Right atrium auricular region (tissue), 2 donors: ENCODE data around the gene SHLD1. TPM values are rescaled to one million over a fixed set of nuclear protein-coding genes. Genes with fewer than 3 reads are reported as not detected.

Experiments used
- DNase-seq: peaks from one replicate; pipeline ENCODE4 v3.0.0-alpha.2; 2019; ENCODE audit warnings: low spot score
- H3K27ac ChIP-seq, 2 donors: fragments of 200-600 bp; sonication (generic); 1 replicate in 1 of 2; 2 replicates in 1 of 2; pipeline ENCODE4 v1.5.1; 2016 to 2019
- H3K27me3 ChIP-seq, 2 donors: fragments of 200-600 bp; sonication (generic); one replicate each; pipeline versions ENCODE4 v1.5.1 to v1.6.0; 2017 to 2019
- H3K36me3 ChIP-seq: fragments of 200-600 bp; sonication (generic); one replicate; pipeline ENCODE4 v1.5.1; 2016
- H3K4me1 ChIP-seq, 2 donors: fragments of 200-600 bp; sonication (generic); one replicate each; pipeline versions ENCODE4 v1.5.1 to v1.6.0; 2017 to 2019
- H3K4me3 ChIP-seq, 2 donors: fragments of 200-600 bp; sonication (generic); 1 replicate in 1 of 2; 2 replicates in 1 of 2; pipeline ENCODE4 v1.5.1; 2017 to 2019; ENCODE audit warnings: mild to moderate bottlenecking in 1 of 2, moderate library complexity in 1 of 2
- H3K9me3 ChIP-seq, 2 donors: fragments of 200-600 bp; sonication (generic); one replicate each; pipeline ENCODE4 v1.5.1; 2019
- total RNA-seq, 2 donors: library from RNA; depleted of rRNA; stranded (reverse); fragments of >200 nt; gene quantifications; one replicate each; pipeline ENCODE4 v1.1.0, GENCODE V29; 2016
- TF ChIP-seq, protein P1 (sequence below), 2 donors: fragments of 200-600 bp; sonication (generic); IDR thresholded peaks; one replicate each; pipeline ENCODE4 v1.5.1; 2019; ENCODE audit warnings: antibody characterized with exemption in 2 of 2

Gene SHLD1
- total RNA-seq, 2 donors from 2014 or later = 4.7 to 9.6 TPM

- Histone ChIP-seq H3K4me3 (no peak overlapping the region), H3K4me1 (peaks cover 0 to 13% of the 10 kb centered on the region in 2 donors), H3K27me3 (no peaks in the 10 kb centered on the region), H3K9me3 (peaks cover 0 to 6% of the 10 kb centered on the region in 2 donors), H3K27ac (peak overlapping the region in 1 of 2 donors; percentile 16), H3K36me3 (no peaks in the 10 kb centered on the region)
- TF ChIP-seq, protein P1, sequence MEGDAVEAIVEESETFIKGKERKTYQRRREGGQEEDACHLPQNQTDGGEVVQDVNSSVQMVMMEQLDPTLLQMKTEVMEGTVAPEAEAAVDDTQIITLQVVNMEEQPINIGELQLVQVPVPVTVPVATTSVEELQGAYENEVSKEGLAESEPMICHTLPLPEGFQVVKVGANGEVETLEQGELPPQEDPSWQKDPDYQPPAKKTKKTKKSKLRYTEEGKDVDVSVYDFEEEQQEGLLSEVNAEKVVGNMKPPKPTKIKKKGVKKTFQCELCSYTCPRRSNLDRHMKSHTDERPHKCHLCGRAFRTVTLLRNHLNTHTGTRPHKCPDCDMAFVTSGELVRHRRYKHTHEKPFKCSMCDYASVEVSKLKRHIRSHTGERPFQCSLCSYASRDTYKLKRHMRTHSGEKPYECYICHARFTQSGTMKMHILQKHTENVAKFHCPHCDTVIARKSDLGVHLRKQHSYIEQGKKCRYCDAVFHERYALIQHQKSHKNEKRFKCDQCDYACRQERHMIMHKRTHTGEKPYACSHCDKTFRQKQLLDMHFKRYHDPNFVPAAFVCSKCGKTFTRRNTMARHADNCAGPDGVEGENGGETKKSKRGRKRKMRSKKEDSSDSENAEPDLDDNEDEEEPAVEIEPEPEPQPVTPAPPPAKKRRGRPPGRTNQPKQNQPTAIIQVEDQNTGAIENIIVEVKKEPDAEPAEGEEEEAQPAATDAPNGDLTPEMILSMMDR (IDR thresholded peaks at IDR 0.05) = no peak
- DNase-seq = no peak
These were observed 35.8 kb upstream of the SHLD1 start for GRCh38 chr20:5714261-5715041.

- peak overlapping the region in 1 of 2 donors; percentile 16 for H3K27ac ChIP-seq
- no peak for DNase-seq
- H3K27me3 ChIP-seq = no peaks in the 10 kb centered on the region
- H3K4me3 ChIP-seq = no peak overlapping the region
- H3K4me1 ChIP-seq = peaks cover 0 to 21% of the 10 kb centered on the region in 2 donors
- TF ChIP-seq, protein P1 (IDR thresholded peaks at IDR 0.05) = no peak
- H3K36me3 ChIP-seq = no peaks in the 10 kb centered on the region
- H3K9me3 ChIP-seq = peaks cover 0 to 6% of the 10 kb centered on the region in 2 donors
These were observed 34.9 kb upstream of the SHLD1 start for GRCh38 chr20:5715071-5715841.

DNA sequence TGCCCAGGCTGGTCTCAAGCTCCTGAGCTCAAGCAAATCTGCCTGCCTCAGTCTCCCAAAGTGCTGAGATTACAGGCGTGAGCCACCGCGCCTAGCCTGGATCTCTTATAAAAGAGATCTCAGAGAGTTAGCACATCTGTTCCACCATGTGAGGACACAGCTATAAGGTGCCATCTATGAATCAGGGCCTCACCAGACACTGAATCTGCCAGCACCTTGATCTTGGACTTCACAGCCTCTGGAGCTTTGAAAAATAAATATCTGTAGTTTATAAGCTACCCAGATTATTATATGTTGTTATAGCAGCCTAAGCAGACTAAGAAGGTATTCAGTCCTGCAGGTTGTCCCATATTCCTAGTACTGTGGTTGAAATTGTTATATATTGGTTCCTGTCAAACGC is 33.2 kb upstream of the SHLD1 start:
- Histone ChIP-seq H3K9me3 (peaks cover 0 to 6% of the 10 kb centered on the region in 2 donors), H3K27ac (no peak overlapping the region), H3K27me3 (no peaks in the 10 kb centered on the region), H3K4me3 (no peak overlapping the region), H3K4me1 (peaks cover 0 to 20% of the 10 kb centered on the region in 2 donors), H3K36me3 (no peaks in the 10 kb centered on the region)
- TF ChIP-seq, protein P1 (IDR thresholded peaks at IDR 0.05) = no peak
- no peak for DNase-seq

GRCh38 chr20:5718896-5719595 is 31.2 kb upstream of the SHLD1 start:
- no peaks in the 10 kb centered on the region for H3K27me3 ChIP-seq
- peaks cover 0 to 20% of the 10 kb centered on the region in 2 donors for H3K4me1 ChIP-seq
- no peak overlapping the region for H3K4me3 ChIP-seq
- TF ChIP-seq, protein P1 (IDR thresholded peaks at IDR 0.05) = no peak
- no peaks in the 10 kb centered on the region for H3K36me3 ChIP-seq
- H3K27ac ChIP-seq = peak overlapping the region in 1 of 2 donors; percentile 16
- DNase-seq = no peak
- peaks cover 0 to 6% of the 10 kb centered on the region in 2 donors for H3K9me3 ChIP-seq

- Histone ChIP-seq H3K9me3 (peaks cover 0 to 6% of the 10 kb centered on the region in 2 donors), H3K4me1 (peaks cover 0 to 20% of the 10 kb centered on the region in 2 donors), H3K36me3 (no peaks in the 10 kb centered on the region), H3K4me3 (no peak overlapping the region), H3K27ac (no peak overlapping the region), H3K27me3 (no peaks in the 10 kb centered on the region)
- TF ChIP-seq, protein P1 (IDR thresholded peaks at IDR 0.05) = no peak
- no peak for DNase-seq
These were observed 30.3 kb upstream of the SHLD1 start for GRCh38 chr20:5719861-5720403.
